Loucy (cell line): ENCODE data around the gene LRRC34.

ENCODE experiments used
- H2AFZ ChIP-seq: fragments of 200-600 bp; sonication (generic); 2 replicates; pipeline ENCODE4 v1.6.0; 2016; ENCODE audit warnings: antibody characterized with exemption, mild to moderate bottlenecking, low read length, moderate library complexity
- H3F3A ChIP-seq: fragments of 200-600 bp; 2 replicates; pipeline ENCODE4 v1.6.0; 2016; ENCODE audit warnings: antibody characterized with exemption, low read depth, mild to moderate bottlenecking
- H3K27me3 ChIP-seq: fragments of 200-600 bp; sonication (generic); 2 replicates; pipeline ENCODE4 v1.6.1; 2014; ENCODE audit warnings: low read length, mild to moderate bottlenecking; ENCODE audit not compliant: insufficient read depth, poor library complexity, severe bottlenecking
- H3K36me3 ChIP-seq: fragments of 200-600 bp; sonication (generic); 2 replicates; pipeline ENCODE4 v1.6.1; 2016; ENCODE audit warnings: low read length; ENCODE audit not compliant: insufficient read depth
- H3K4me1 ChIP-seq: fragments of 200-600 bp; sonication (generic); 2 replicates; pipeline ENCODE4 v1.5.1; 2014; ENCODE audit warnings: low read length, mild to moderate bottlenecking; ENCODE audit not compliant: insufficient read depth, poor library complexity, severe bottlenecking
- H3K4me2 ChIP-seq: fragments of 200-600 bp; sonication (generic); 2 replicates; pipeline ENCODE4 v1.6.0; 2014; ENCODE audit warnings: antibody characterized with exemption, low read length, low read depth, mild to moderate bottlenecking; ENCODE audit not compliant: poor library complexity, severe bottlenecking
- H3K4me3 ChIP-seq: fragments of 200-600 bp; sonication (generic); 2 replicates; pipeline ENCODE4 v1.5.1; 2014; ENCODE audit warnings: low read length, mild to moderate bottlenecking, mixed read lengths; ENCODE audit not compliant: poor library complexity, severe bottlenecking
- H3K79me2 ChIP-seq: fragments of 200-600 bp; sonication (generic); 2 replicates; pipeline ENCODE4 v1.6.1; 2014; ENCODE audit warnings: low read length; ENCODE audit not compliant: insufficient read depth
- H3K9ac ChIP-seq: fragments of 200-600 bp; sonication (generic); 2 replicates; pipeline ENCODE4 v1.6.0; 2014; ENCODE audit warnings: mild to moderate bottlenecking, low read depth, low read length, moderate library complexity; ENCODE audit not compliant: poor library complexity, severe bottlenecking
- H3K9me2 ChIP-seq: fragments of 200-600 bp; sonication (generic); replicated peaks from 2 replicates; pipeline ENCODE4 v1.6.1; 2016; ENCODE audit warnings: low read depth, low read length, mixed read lengths
- H3K9me3 ChIP-seq: fragments of 200-600 bp; sonication (generic); 2 replicates; pipeline ENCODE4 v1.6.1; 2014; ENCODE audit warnings: mild to moderate bottlenecking, antibody characterized with exemption, low read length, low read depth; ENCODE audit not compliant: insufficient read depth
- H4K20me1 ChIP-seq: fragments of 200-600 bp; sonication (generic); 2 replicates; pipeline ENCODE4 v1.6.0; 2014; ENCODE audit warnings: antibody characterized with exemption, low read length, mild to moderate bottlenecking; ENCODE audit not compliant: insufficient read depth, poor library complexity, severe bottlenecking
- EZH2phosphoT487 ChIP-seq: fragments of 200-600 bp; IDR thresholded peaks from 2 replicates; pipeline ENCODE4 v1.6.1; 2018; ENCODE audit warnings: antibody characterized with exemption, mild to moderate bottlenecking, moderate library complexity, borderline replicate concordance
- TF ChIP-seq, protein P1 (sequence below): fragments of 200-600 bp; sonication (generic); conservative IDR thresholded peaks from 2 replicates; pipeline ENCODE4 v1.5.1; 2014; ENCODE audit warnings: mild to moderate bottlenecking, antibody characterized with exemption, low read length

Gene LRRC34

DNA sequence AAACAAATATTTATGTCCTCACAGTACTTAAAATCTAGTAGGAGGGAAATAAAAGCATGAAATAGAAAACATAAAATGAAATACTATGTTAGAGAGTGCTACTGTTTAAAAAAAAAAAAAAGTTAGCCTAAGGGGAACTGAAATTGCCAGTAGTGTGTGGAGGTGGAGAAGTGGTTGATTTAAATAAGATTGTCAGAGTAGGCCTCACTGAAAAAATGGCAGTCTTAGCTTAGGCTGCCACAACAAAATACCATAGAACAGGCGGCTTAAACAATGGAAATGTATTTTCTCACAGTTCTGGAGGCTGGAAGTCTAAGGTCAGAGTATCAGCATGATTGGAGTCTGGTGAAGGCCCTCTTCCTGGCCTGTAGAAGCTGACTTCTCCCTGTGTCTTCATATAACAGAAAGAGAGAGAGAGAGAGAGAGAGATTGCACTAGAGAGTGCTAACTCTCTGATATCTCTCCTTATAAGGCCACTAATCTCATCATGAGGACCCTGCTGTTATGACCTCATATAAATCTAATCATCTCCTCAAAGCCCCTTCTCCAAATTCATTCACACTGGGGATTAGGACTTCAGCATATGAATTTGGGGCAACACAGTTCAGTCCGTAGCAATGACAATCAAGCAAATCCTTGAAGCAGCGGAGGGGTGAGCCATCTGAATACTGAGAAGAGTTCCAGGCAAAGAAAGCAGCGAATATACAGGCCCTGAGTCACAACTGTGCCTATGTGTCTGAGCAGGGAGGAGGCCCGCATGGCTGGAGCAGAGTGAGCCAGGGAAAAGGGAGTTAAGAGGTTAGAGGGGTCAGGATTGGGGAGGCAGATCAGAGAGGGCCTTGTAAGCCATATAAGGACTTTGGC, 23.6 kb upstream of the LRRC34 start:
- Histone ChIP-seq H3F3A (no peaks in the 10 kb centered on the region), H3K9me2 (no peaks in the 10 kb centered on the region), H3K36me3 (no peaks in the 10 kb centered on the region), H3K27me3 (no peaks in the 10 kb centered on the region), H2AFZ (no peak overlapping the region), H3K79me2 (no peaks in the 10 kb centered on the region), H3K4me3 (no peak overlapping the region), H3K4me1 (no peaks in the 10 kb centered on the region), H3K9ac (no peak overlapping the region), H3K4me2 (no peak overlapping the region), H3K9me3 (no peaks in the 10 kb centered on the region), H4K20me1 (no peaks in the 10 kb centered on the region)
- no peak for TF ChIP-seq EZH2phosphoT487
- TF ChIP-seq, protein P1, sequence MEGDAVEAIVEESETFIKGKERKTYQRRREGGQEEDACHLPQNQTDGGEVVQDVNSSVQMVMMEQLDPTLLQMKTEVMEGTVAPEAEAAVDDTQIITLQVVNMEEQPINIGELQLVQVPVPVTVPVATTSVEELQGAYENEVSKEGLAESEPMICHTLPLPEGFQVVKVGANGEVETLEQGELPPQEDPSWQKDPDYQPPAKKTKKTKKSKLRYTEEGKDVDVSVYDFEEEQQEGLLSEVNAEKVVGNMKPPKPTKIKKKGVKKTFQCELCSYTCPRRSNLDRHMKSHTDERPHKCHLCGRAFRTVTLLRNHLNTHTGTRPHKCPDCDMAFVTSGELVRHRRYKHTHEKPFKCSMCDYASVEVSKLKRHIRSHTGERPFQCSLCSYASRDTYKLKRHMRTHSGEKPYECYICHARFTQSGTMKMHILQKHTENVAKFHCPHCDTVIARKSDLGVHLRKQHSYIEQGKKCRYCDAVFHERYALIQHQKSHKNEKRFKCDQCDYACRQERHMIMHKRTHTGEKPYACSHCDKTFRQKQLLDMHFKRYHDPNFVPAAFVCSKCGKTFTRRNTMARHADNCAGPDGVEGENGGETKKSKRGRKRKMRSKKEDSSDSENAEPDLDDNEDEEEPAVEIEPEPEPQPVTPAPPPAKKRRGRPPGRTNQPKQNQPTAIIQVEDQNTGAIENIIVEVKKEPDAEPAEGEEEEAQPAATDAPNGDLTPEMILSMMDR = no peak

DNA sequence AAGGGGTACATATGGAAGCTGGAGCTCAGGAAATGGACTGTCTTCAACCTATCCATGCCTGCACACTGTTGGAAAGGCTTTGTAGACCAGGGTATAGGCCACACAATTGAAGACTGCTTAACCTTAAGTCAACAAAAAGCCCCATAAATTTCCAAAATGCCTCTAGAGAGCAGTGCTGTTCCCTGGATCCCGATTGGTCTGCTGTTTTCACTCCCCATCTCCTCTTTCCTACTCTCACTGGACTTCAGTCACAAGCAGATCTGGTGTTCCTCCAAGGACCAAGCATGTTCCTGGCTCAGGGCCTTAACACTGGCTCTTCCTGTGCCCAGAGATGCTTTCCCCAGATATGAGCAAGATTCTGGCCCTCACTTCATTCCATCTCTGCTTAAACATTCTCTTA, 22.8 kb upstream of the LRRC34 start:
- Histone ChIP-seq H3K9me2 (no peaks in the 10 kb centered on the region), H2AFZ (no peak overlapping the region), H3F3A (no peaks in the 10 kb centered on the region), H3K9me3 (no peaks in the 10 kb centered on the region), H3K4me3 (no peak overlapping the region), H3K36me3 (no peaks in the 10 kb centered on the region), H4K20me1 (no peaks in the 10 kb centered on the region), H3K27me3 (no peaks in the 10 kb centered on the region), H3K9ac (no peak overlapping the region), H3K4me1 (no peaks in the 10 kb centered on the region), H3K79me2 (no peaks in the 10 kb centered on the region), H3K4me2 (no peak overlapping the region)
- TF ChIP-seq EZH2phosphoT487 = no peak
- TF ChIP-seq, protein P1 = no peak

DNA sequence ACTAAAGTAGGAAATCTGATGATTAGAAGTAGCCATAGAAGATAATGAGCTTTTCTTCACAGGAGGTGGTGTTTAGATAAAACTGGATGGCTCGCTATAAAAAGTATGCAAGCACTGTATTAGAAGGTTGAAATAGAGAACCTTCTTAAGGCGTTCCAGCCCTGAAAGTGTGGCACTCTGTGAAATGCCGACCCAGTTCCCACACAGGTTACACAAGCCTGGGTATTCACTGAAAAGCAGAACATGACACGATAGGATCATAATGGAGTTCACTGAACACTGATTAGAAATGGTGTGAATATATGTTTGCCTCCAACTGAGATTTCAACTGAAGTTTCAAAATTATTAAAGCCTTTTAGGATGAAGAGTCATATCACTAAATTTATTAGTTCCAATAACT, 15.0 kb upstream of the LRRC34 start:
- Histone ChIP-seq H3K9me3 (no peaks in the 10 kb centered on the region), H2AFZ (no peak overlapping the region), H3K9me2 (no peaks in the 10 kb centered on the region), H3K36me3 (no peaks in the 10 kb centered on the region), H4K20me1 (no peaks in the 10 kb centered on the region), H3K4me1 (no peaks in the 10 kb centered on the region), H3K79me2 (no peaks in the 10 kb centered on the region), H3K27me3 (no peaks in the 10 kb centered on the region), H3K9ac (no peak overlapping the region), H3K4me2 (no peak overlapping the region), H3K4me3 (no peak overlapping the region), H3F3A (no peaks in the 10 kb centered on the region)
- TF ChIP-seq, protein P1 = no peak
- no peak for TF ChIP-seq EZH2phosphoT487
